ENCODE measurements around the gene PRKN. TPM values are rescaled to one million over a fixed set of nuclear protein-coding genes. Genes with fewer than 3 reads are reported as not detected.
A peak's percentile ranks its signal among the peaks of the same experiment; 100 is the strongest.
"Not testable (repeated sequence)": the region's sequence is repeated elsewhere in the genome, so short reads cannot be mapped to it uniquely, and the experiment has no call there.

The PRKN gene
- total and polyA plus RNA-seq, 2 donors (not counting 1 experiment from before 2014, with no cell fraction given): 0.43 to 4.6 TPM

DNA sequence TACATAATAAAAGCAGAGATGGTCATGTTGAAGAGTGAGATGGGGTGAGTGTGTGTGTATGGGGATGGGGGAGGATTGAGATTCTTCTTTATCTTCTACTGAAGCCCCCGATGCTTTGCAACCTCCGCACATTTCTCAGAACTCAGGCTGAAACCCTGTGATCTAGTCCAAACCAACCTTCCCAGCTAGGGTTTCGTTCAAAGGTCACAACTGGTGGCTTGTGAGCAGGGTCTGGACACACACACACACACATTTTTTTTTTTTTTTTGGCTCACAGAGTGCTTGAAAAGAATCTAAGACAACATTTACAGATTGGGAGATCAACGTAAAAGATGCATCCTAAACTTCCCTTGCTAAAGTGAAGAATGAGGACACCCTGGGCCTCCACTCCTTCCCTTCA lies 1228.7 kb downstream of the PRKN start:
- Histone ChIP-seq H3K4me1 (ENCODE audit: control insufficient read depth, extremely low read depth, insufficient read depth, low read length) (no peaks in the 10 kb centered on the region), H3K9ac (ENCODE audit: insufficient read depth, low read length) (no peak overlapping the region), H3K27me3 (ENCODE audit: control insufficient read depth, insufficient read depth, low read length) (no peaks in the 10 kb centered on the region), H3K4me2 (ENCODE audit: extremely low read depth, insufficient read depth, low read length) (no peak overlapping the region), H3K79me2 (ENCODE audit: control insufficient read depth, insufficient read depth, low read length) (no peaks in the 10 kb centered on the region), H3K27ac (ENCODE audit: insufficient read depth, low read length) (no peak overlapping the region), H4K20me1 (ENCODE audit: control insufficient read depth, extremely low read depth, insufficient read depth, low read length) (no peaks in the 10 kb centered on the region), H3K9me3 (ENCODE audit: control insufficient read depth, insufficient read depth, low read depth, low read length) (no peaks in the 10 kb centered on the region), H3K4me3 (replicated peaks in 1 of 4; ENCODE audit: control extremely low read depth in 1 of 4, insufficient read depth in 1 of 4, low read depth in 3 of 4, low read length in 4 of 4) (no peak overlapping the region), H2AFZ (ENCODE audit: low read length) (no peak overlapping the region), H3K36me3 (ENCODE audit: control insufficient read depth, insufficient read depth, low read length) (no peaks in the 10 kb centered on the region)
- TF ChIP-seq, protein P1, sequence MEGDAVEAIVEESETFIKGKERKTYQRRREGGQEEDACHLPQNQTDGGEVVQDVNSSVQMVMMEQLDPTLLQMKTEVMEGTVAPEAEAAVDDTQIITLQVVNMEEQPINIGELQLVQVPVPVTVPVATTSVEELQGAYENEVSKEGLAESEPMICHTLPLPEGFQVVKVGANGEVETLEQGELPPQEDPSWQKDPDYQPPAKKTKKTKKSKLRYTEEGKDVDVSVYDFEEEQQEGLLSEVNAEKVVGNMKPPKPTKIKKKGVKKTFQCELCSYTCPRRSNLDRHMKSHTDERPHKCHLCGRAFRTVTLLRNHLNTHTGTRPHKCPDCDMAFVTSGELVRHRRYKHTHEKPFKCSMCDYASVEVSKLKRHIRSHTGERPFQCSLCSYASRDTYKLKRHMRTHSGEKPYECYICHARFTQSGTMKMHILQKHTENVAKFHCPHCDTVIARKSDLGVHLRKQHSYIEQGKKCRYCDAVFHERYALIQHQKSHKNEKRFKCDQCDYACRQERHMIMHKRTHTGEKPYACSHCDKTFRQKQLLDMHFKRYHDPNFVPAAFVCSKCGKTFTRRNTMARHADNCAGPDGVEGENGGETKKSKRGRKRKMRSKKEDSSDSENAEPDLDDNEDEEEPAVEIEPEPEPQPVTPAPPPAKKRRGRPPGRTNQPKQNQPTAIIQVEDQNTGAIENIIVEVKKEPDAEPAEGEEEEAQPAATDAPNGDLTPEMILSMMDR (conservative IDR thresholded peaks at IDR 0.05 in 1 of 2, IDR thresholded peaks at IDR 0.05 in 1 of 2; ENCODE audit: low read depth in 1 of 2, low read length in 2 of 2): no peak
- no peak for TF ChIP-seq EZH2 (IDR thresholded peaks at IDR 0.05; ENCODE audit: low read length, missing control alignments)
- no peak for DNase-seq (ENCODE audit: low read depth in 2 of 2)

DNA sequence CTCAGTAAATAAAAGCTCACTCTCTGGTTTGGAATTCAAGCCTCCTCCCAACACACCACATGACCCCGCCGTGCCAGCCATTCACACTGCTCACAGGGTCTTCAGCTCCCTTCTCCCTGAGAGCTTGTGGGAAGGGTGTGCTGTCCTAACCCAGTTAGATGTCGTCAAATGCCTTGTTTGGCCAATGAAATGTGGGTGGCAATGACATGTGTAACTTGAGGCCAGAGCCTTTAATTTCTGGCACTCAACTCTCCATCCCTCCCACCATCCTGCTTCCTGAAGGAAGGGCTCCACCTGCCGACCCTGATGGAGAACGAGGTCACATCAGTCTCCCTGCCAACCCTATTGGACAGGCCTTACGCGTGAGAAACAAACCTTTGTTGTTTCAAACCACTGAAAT lies 1229.2 kb downstream of the PRKN start:
- H3K4me3 ChIP-seq (replicated peaks in 1 of 4; ENCODE audit: control extremely low read depth in 1 of 4, insufficient read depth in 1 of 4, low read depth in 3 of 4, low read length in 4 of 4): no peak overlapping the region
- H3K9ac ChIP-seq (ENCODE audit: insufficient read depth, low read length): no peak overlapping the region
- H3K27ac ChIP-seq (ENCODE audit: insufficient read depth, low read length): no peak overlapping the region
- no peaks in the 10 kb centered on the region for H3K27me3 ChIP-seq (ENCODE audit: control insufficient read depth, insufficient read depth, low read length)
- no peaks in the 10 kb centered on the region for H3K36me3 ChIP-seq (ENCODE audit: control insufficient read depth, insufficient read depth, low read length)
- H3K9me3 ChIP-seq (ENCODE audit: control insufficient read depth, insufficient read depth, low read depth, low read length): no peaks in the 10 kb centered on the region
- TF ChIP-seq, protein P1 (conservative IDR thresholded peaks at IDR 0.05 in 1 of 2, IDR thresholded peaks at IDR 0.05 in 1 of 2; ENCODE audit: low read depth in 1 of 2, low read length in 2 of 2): peak in 1 of 2 donors; percentile 47
- TF ChIP-seq EZH2 (IDR thresholded peaks at IDR 0.05; ENCODE audit: low read length, missing control alignments): no peak
- peak; percentile 58 to 72 for DNase-seq (ENCODE audit: low read depth in 2 of 2)
- H3K4me2 ChIP-seq (ENCODE audit: extremely low read depth, insufficient read depth, low read length): no peak overlapping the region
- no peaks in the 10 kb centered on the region for H4K20me1 ChIP-seq (ENCODE audit: control insufficient read depth, extremely low read depth, insufficient read depth, low read length)
- no peaks in the 10 kb centered on the region for H3K79me2 ChIP-seq (ENCODE audit: control insufficient read depth, insufficient read depth, low read length)
- no peaks in the 10 kb centered on the region for H3K4me1 ChIP-seq (ENCODE audit: control insufficient read depth, extremely low read depth, insufficient read depth, low read length)
- no peak overlapping the region for H2AFZ ChIP-seq (ENCODE audit: low read length)

DNA sequence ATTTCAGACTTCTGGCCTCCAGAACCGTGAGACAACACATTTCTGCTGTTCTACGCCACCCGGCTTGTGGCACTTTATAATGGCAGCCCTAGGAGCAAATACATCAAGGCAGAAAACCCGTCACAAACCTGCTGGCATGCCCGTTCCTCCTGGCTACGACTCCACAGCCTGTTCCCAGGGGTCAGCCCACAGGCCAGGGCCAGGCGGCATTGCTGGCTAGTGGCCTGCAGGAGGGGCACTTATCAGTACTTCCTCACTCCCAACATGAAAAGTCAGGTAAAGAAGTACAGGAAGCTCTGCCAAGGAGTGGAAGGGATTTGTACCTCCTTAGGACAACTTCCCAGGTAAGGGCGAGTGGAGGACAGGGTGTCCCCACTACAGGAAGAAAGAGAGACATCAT lies 1230.6 kb downstream of the PRKN start:
- Histone ChIP-seq H3K9ac (ENCODE audit: insufficient read depth, low read length) (no peak overlapping the region), H2AFZ (ENCODE audit: low read length) (no peak overlapping the region), H3K4me1 (ENCODE audit: control insufficient read depth, extremely low read depth, insufficient read depth, low read length) (no peaks in the 10 kb centered on the region), H3K27ac (ENCODE audit: insufficient read depth, low read length) (no peak overlapping the region), H3K36me3 (ENCODE audit: control insufficient read depth, insufficient read depth, low read length) (no peaks in the 10 kb centered on the region), H3K9me3 (ENCODE audit: control insufficient read depth, insufficient read depth, low read depth, low read length) (no peaks in the 10 kb centered on the region), H3K4me2 (ENCODE audit: extremely low read depth, insufficient read depth, low read length) (no peak overlapping the region), H4K20me1 (ENCODE audit: control insufficient read depth, extremely low read depth, insufficient read depth, low read length) (no peaks in the 10 kb centered on the region), H3K79me2 (ENCODE audit: control insufficient read depth, insufficient read depth, low read length) (no peaks in the 10 kb centered on the region), H3K27me3 (ENCODE audit: control insufficient read depth, insufficient read depth, low read length) (no peaks in the 10 kb centered on the region), H3K4me3 (replicated peaks in 1 of 4; ENCODE audit: control extremely low read depth in 1 of 4, insufficient read depth in 1 of 4, low read depth in 3 of 4, low read length in 4 of 4) (no peak overlapping the region)
- TF ChIP-seq, protein P1 (conservative IDR thresholded peaks at IDR 0.05 in 1 of 2, IDR thresholded peaks at IDR 0.05 in 1 of 2; ENCODE audit: low read depth in 1 of 2, low read length in 2 of 2): no peak
- TF ChIP-seq EZH2 (IDR thresholded peaks at IDR 0.05; ENCODE audit: low read length, missing control alignments): no peak
- no peak for DNase-seq (ENCODE audit: low read depth in 2 of 2)

DNA sequence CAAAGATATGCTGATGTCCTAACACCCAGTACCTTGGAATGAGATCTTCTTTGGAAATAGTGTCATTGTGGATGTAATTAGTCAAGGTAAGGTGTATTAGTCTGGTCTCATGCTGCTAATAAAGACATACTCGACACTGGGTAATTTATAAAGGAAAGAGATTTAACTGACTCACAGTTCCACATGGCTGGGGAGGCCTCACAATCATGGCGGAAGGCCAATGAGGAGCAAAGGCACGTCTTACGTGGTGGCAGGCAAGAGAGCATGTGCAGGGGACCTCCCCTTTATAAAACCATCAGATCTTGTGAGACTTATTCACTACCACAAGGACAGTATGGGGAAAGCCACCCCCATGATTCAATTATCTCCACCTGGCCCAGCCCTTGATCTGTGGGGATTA lies 1231.3 kb downstream of the PRKN start:
- H3K27ac ChIP-seq (ENCODE audit: insufficient read depth, low read length); H3K9me3 ChIP-seq (ENCODE audit: control insufficient read depth, insufficient read depth, low read depth, low read length); H3K79me2 ChIP-seq (ENCODE audit: control insufficient read depth, insufficient read depth, low read length); H3K4me3 ChIP-seq (replicated peaks in 1 of 4; ENCODE audit: control extremely low read depth in 1 of 4, insufficient read depth in 1 of 4, low read depth in 3 of 4, low read length in 4 of 4); H3K36me3 ChIP-seq (ENCODE audit: control insufficient read depth, insufficient read depth, low read length); H3K9ac ChIP-seq (ENCODE audit: insufficient read depth, low read length); DNase-seq (ENCODE audit: low read depth in 2 of 2); H3K27me3 ChIP-seq (ENCODE audit: control insufficient read depth, insufficient read depth, low read length); H2AFZ ChIP-seq (ENCODE audit: low read length); H3K4me2 ChIP-seq (ENCODE audit: extremely low read depth, insufficient read depth, low read length); H4K20me1 ChIP-seq (ENCODE audit: control insufficient read depth, extremely low read depth, insufficient read depth, low read length); H3K4me1 ChIP-seq (ENCODE audit: control insufficient read depth, extremely low read depth, insufficient read depth, low read length): not testable (repeated sequence)

Measured in fibroblast of lung (primary cell).